HEK293T (cell line): ENCODE data around the gene ZFP1.

Experiments used
- CTCF ChIA-PET: fragments of 350-600 bp; formaldehyde crosslinking; extraction: SDS; loops from one replicate; lab custom pipeline; 2021; ENCODE audit warnings: antibody characterized with exemption, inconsistent platforms; lab: Yijun Ruan, JAX
- POLR2A ChIA-PET: fragments of 350-600 bp; formaldehyde crosslinking; extraction: SDS; loops from one replicate; lab custom pipeline; 2020; ENCODE audit warnings: antibody characterized with exemption, inconsistent platforms; lab: Yijun Ruan, JAX
- DNase-seq: peaks from one replicate; pipeline ENCODE4 v3.0.0; 2012; ENCODE audit warnings: mixed read lengths; ENCODE audit errors: extremely low spot score
- ARNT ChIP-seq: fragments of 450-650 bp; IDR thresholded peaks from 2 replicates; pipeline ENCODE4 v1.6.1; 2017; ENCODE audit warnings: mild to moderate bottlenecking
- BHLHE40 ChIP-seq: fragments of 450-650 bp; IDR thresholded peaks from 2 replicates; pipeline ENCODE4 v1.6.1; 2016; ENCODE audit warnings: mild to moderate bottlenecking, moderate library complexity, borderline replicate concordance
- CTBP1 ChIP-seq: fragments of 450-650 bp; IDR thresholded peaks from 2 replicates; pipeline ENCODE4 v1.6.1; 2016; ENCODE audit warnings: borderline replicate concordance
- ELF4 ChIP-seq: fragments of 450-650 bp; IDR thresholded peaks from 2 replicates; pipeline ENCODE4 v1.6.1; 2017; ENCODE audit warnings: antibody characterized with exemption
- FOXA1 ChIP-seq: fragments of 450-650 bp; IDR thresholded peaks from 2 replicates; pipeline ENCODE4 v1.6.1; 2016; ENCODE audit warnings: mild to moderate bottlenecking
- FOXK2 ChIP-seq: fragments of 450-650 bp; IDR thresholded peaks from 2 replicates; pipeline ENCODE4 v1.6.1; 2016; ENCODE audit warnings: mild to moderate bottlenecking
- FOXM1 ChIP-seq: fragments of 450-650 bp; IDR thresholded peaks from 2 replicates; pipeline ENCODE4 v1.6.1; 2017; ENCODE audit warnings: mild to moderate bottlenecking, borderline replicate concordance
- HDGF ChIP-seq: fragments of 450-650 bp; IDR thresholded peaks from 2 replicates; pipeline ENCODE4 v1.6.1; 2017; ENCODE audit warnings: antibody characterized with exemption, borderline replicate concordance
- L3MBTL2 ChIP-seq: fragments of 450-650 bp; conservative IDR thresholded peaks from 2 replicates; pipeline ENCODE4 v1.6.1; 2016; ENCODE audit warnings: mild to moderate bottlenecking
- LEF1 ChIP-seq: fragments of 450-650 bp; IDR thresholded peaks from 2 replicates; pipeline ENCODE4 v1.6.1; 2017; ENCODE audit warnings: mild to moderate bottlenecking, borderline replicate concordance
- SP1 ChIP-seq: fragments of 450-650 bp; IDR thresholded peaks from 2 replicates; pipeline ENCODE4 v1.6.1; 2017
- SUZ12 ChIP-seq: fragments of 450-650 bp; IDR thresholded peaks from 2 replicates; pipeline ENCODE4 v1.6.1; 2016; ENCODE audit warnings: mild to moderate bottlenecking
- TARDBP ChIP-seq: fragments of 450-650 bp; IDR thresholded peaks from 2 replicates; pipeline ENCODE4 v1.6.1; 2016
- ZNF384 ChIP-seq: fragments of 450-650 bp; IDR thresholded peaks from 2 replicates; pipeline ENCODE4 v1.6.1; 2016
- TF ChIP-seq, protein P1 (sequence below): fragments of 450-650 bp; IDR thresholded peaks from 2 replicates; pipeline ENCODE4 v1.6.1; 2016

ZFP1 gene

DNA sequence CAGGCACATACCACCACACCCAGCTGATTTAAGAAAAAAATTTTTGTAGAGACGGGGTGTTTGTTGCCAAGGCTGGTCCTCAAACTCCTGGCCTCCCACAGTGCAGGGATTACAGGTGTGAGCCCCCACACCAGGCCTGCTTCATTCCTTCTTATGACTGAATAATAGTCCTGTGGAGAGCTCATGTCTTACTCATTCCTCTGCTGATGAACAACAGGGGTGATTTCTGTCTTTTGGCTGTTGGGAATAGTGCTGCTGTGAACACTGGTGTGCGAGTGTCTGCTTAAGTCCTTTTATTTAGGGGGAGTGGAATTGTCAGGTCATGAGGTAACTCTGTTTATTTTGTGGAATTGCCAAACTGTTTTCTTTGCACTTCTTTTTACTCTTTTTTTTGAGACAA is 67.8 kb downstream of the ZFP1 start:
- ChIA-PET CTCF (interaction anchor here (0.6 to 1.2 kb wide), 2 partner anchors 169 to 214 kb away, joined by 3 read pairs; no protein-coding TSS in a partner anchor), POLR2A (no interaction called here)
- no peak for TF ChIP-seq HDGF
- TF ChIP-seq ZNF384 = no peak
- DNase-seq = no peak

DNA sequence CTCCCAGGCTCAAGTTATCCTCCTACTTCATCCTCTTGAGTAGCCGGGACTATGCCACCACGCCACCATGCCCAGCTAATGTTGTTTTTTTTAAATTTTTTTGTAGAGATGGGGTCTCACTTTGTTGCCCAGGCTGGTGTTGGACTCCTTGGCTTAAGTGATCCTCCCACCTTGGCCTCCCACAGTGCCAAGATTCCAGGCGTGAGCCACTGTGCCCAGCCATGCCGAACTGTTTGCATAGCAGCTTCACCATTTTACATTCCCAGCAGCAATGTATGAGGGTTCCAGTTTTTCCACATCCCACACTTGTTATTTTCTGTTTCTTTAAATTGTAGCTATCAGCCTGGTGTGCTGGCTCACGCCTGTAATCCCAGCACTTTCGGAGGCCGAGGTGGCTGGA is 68.3 kb downstream of the ZFP1 start:
- no peak for TF ChIP-seq ELF4
- no peak for TF ChIP-seq CTBP1
- TF ChIP-seq, protein P1, sequence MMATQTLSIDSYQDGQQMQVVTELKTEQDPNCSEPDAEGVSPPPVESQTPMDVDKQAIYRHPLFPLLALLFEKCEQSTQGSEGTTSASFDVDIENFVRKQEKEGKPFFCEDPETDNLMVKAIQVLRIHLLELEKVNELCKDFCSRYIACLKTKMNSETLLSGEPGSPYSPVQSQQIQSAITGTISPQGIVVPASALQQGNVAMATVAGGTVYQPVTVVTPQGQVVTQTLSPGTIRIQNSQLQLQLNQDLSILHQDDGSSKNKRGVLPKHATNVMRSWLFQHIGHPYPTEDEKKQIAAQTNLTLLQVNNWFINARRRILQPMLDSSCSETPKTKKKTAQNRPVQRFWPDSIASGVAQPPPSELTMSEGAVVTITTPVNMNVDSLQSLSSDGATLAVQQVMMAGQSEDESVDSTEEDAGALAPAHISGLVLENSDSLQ = no peak
- no peak for TF ChIP-seq SP1
- TF ChIP-seq ARNT = no peak
- no peak for TF ChIP-seq L3MBTL2
- no peak for TF ChIP-seq ZNF384
- no peak for TF ChIP-seq FOXK2
- TF ChIP-seq TARDBP = no peak
- CTCF ChIA-PET = interaction anchor here (0.6 to 1.2 kb wide), 2 partner anchors 169 to 213 kb away, joined by 3 read pairs; no protein-coding TSS in a partner anchor
- POLR2A ChIA-PET = no interaction called here
- no peak for DNase-seq

DNA sequence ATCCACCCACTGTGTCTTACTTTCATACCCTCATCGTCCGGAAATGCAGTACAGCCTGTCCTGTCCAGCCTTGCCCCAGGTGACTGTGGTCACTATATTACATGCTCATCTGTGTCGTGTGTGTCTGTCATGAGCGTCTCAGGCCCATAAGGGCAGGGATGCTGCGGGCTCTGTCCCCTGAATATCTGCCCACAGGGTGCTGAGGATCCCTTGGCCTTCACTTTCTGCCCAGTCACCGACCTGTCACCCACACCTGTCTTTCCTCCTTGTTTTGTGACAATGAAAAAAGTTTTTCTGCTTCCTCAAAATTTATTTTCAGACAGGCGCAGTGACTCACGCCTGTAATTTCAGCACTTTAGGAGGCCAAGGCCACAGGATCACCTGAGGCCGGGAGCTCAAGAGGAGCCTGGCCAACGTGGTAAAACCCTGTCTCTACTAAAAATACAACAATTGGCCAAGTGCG is 69.1 kb downstream of the ZFP1 start:
- ChIA-PET CTCF (no interaction called here), POLR2A (no interaction called here)
- TF ChIP-seq ELF4 = no peak
- DNase-seq = no peak

DNA sequence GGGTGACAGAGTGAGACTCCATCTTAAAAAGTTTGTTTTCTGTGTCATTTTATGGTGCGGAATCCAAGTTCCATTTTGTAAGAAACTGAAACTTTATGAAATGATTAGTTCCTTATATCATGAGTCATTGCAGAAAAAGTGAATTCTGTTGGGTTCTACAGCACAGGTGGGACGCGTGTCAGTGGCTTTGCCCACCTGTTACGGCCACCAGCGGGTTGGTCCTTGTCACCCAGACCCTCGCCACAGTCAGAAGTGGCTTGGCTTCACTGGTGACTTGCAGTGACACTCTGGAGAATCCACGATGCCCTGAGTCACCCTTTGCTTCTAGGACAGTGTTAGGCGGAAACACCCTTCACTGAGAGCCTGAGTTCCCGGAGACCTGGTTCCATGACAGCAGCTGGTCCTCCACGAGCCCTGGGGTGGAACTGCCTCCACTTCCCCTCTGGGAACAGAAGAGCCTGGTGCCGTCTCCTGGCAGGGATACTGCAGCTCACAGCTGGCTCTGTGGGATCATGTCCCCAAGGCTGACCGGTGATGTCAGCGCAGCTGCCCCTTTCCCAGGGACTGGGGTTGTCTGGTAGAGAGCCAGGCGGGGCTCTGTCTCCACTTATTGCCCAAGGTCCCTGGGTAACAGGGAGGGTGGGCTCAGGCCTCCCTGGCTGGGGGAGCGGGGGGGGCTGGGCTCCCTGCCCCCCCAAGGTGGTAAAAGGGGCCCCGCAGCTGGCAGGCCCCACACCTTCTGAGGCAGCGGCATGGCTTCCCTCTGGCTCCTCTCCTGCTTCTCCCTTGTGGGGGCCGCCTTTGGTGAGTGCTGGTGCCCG is 70.1 kb downstream of the ZFP1 start, which contains the start of gene CTRB1:
CTRB1 (plus strand) TSS at position 733 of the 821 bp plus-strand sequence; CDS start at position 753, 20 bp downstream.
- no peak for DNase-seq
- CTCF ChIA-PET = no interaction called here
- POLR2A ChIA-PET = no interaction called here
- TF ChIP-seq FOXK2 (no peak), FOXA1 (no peak), SUZ12 (no peak), TARDBP (no peak), BHLHE40 (no peak), FOXM1 (no peak), ELF4 (no peak), SP1 (no peak), L3MBTL2 (no peak)
- TF ChIP-seq, protein P1 = no peak

DNA sequence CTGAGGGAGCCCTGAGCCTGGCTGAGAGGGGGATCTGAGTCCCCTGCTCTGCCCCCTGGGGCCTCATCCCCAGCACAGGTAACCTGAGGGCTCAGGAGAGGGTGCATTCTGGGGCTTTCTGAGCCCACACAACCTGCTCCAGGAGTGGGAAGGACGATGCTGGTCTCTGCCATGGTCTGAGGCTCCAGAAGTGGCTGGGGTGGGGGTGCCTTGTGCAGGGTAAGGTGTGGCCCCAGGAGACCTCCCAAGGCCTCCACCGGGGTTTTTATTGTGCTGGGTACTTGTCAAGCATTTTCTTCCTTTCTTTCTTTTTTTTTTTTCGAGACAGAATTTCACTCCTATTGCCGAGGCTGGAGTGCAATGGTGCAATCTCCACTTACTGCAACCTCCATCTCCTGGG is 70.8 kb downstream of the ZFP1 start:
- ChIA-PET CTCF (no interaction called here), POLR2A (no interaction called here)
- TF ChIP-seq ELF4 (no peak), ZNF384 (no peak), FOXM1 (no peak), CTBP1 (no peak), LEF1 (no peak), L3MBTL2 (no peak), TARDBP (no peak), FOXA1 (no peak), BHLHE40 (no peak), FOXK2 (no peak), SUZ12 (no peak), SP1 (no peak), HDGF (no peak)
- TF ChIP-seq, protein P1 = no peak
- DNase-seq = no peak

DNA sequence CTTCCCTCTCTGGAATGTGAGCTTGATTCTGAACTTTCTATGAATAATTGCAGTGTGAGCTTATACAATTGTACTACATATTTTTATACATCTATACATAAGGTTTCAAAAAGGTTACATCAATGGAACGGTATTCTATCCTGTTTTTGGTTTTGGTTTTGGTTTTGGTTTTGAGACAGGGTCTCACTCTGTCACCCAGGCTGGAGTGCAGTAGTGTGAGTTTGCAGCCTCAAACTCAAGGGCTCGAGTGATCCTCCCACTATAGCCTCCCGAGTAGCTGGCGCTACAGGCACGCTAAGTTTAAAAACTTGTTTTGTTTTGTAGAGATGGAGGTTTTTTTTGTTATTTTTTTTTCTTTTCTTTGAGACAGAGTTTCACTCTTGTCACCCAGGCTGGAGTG is 71.5 kb downstream of the ZFP1 start:
- ChIA-PET POLR2A (no interaction called here), CTCF (no interaction called here)
- no peak for DNase-seq
- TF ChIP-seq FOXK2 (no peak), ELF4 (no peak), CTBP1 (no peak), BHLHE40 (no peak), HDGF (no peak), LEF1 (no peak), L3MBTL2 (no peak), ZNF384 (no peak), SUZ12 (no peak), FOXA1 (no peak), SP1 (no peak), ARNT (no peak), TARDBP (no peak), FOXM1 (no peak)
- TF ChIP-seq, protein P1 = no peak
